Parathyroid adenoma (tissue), 2 donors: ENCODE data around the gene SOX5.
"Not testable (repeated sequence)": the region's sequence is repeated elsewhere in the genome, so short reads cannot be mapped to it uniquely, and the experiment has no call there.

Experiments used
- H2AFZ ChIP-seq: fragments of 300-600 bp; sonication (generic); one replicate; pipeline ENCODE4 v1.7.0; 2017; ENCODE audit warnings: antibody characterized with exemption, mild to moderate bottlenecking
- H3K27ac ChIP-seq: fragments of 300-600 bp; sonication (generic); one replicate; pipeline ENCODE4 v1.7.0; 2017
- H3K27me3 ChIP-seq: fragments of 300-600 bp; sonication (generic); one replicate; pipeline ENCODE4 v1.7.0; 2017; ENCODE audit warnings: low read length; ENCODE audit not compliant: control insufficient read depth, insufficient read depth
- H3K36me3 ChIP-seq: fragments of 300-600 bp; sonication (generic); one replicate; pipeline ENCODE4 v1.7.0; 2017; ENCODE audit warnings: low read length; ENCODE audit not compliant: control insufficient read depth, insufficient read depth
- H3K4me1 ChIP-seq: fragments of 300-600 bp; sonication (generic); one replicate; pipeline ENCODE4 v1.7.0; 2017; ENCODE audit warnings: control low read depth
- H3K4me2 ChIP-seq: fragments of 300-600 bp; sonication (generic); one replicate; pipeline ENCODE4 v1.7.0; 2017; ENCODE audit warnings: low read length
- H3K4me3 ChIP-seq: fragments of 300-600 bp; sonication (generic); one replicate; pipeline ENCODE4 v1.7.0; 2017; ENCODE audit warnings: low read depth, low read length
- H3K79me2 ChIP-seq: fragments of 300-600 bp; sonication (generic); one replicate; pipeline ENCODE4 v1.7.0; 2017; ENCODE audit warnings: control low read depth
- H3K9ac ChIP-seq: fragments of 300-600 bp; sonication (generic); one replicate; pipeline ENCODE4 v1.7.0; 2017; ENCODE audit warnings: mild to moderate bottlenecking
- H3K9me3 ChIP-seq: fragments of 300-600 bp; sonication (generic); one replicate; pipeline ENCODE4 v1.7.0; 2017; ENCODE audit warnings: low read length; ENCODE audit not compliant: control insufficient read depth
- CTCF ChIP-seq: fragments of 300-600 bp; sonication (generic); IDR thresholded peaks from one replicate; pipeline ENCODE4 v1.7.0; 2017; ENCODE audit warnings: antibody characterized with exemption, mild to moderate bottlenecking
- donor health status: primary hyperparathyroidism.

The SOX5 gene

GRCh38 chr12:23505736-23506135 lies 443.7 kb downstream of the SOX5 start:
- H3K4me1 ChIP-seq, H3K36me3 ChIP-seq, H3K4me3 ChIP-seq, H3K4me2 ChIP-seq, H3K27me3 ChIP-seq, H3K27ac ChIP-seq, H2AFZ ChIP-seq, H3K9me3 ChIP-seq, H3K9ac ChIP-seq, H3K79me2 ChIP-seq: not testable (repeated sequence)

GRCh38 chr12:23504641-23505399 lies 444.6 kb downstream of the SOX5 start:
- no peaks in the 10 kb centered on the region for H3K27me3 ChIP-seq
- H3K4me2 ChIP-seq: no peak overlapping the region
- no peak overlapping the region for H2AFZ ChIP-seq
- H3K9me3 ChIP-seq: no peaks in the 10 kb centered on the region
- no peak overlapping the region for H3K27ac ChIP-seq
- H3K9ac ChIP-seq: no peak overlapping the region
- no peaks in the 10 kb centered on the region for H3K36me3 ChIP-seq
- no peak overlapping the region for H3K4me3 ChIP-seq
- H3K4me1 ChIP-seq: no peaks in the 10 kb centered on the region
- no peaks in the 10 kb centered on the region for H3K79me2 ChIP-seq
- no peak for TF ChIP-seq CTCF

GRCh38 chr12:23504043-23504442 lies 445.4 kb downstream of the SOX5 start:
- H3K27me3 ChIP-seq: no peaks in the 10 kb centered on the region
- H3K36me3 ChIP-seq: no peaks in the 10 kb centered on the region
- no peak overlapping the region for H2AFZ ChIP-seq
- H3K79me2 ChIP-seq: no peaks in the 10 kb centered on the region
- H3K4me1 ChIP-seq: no peaks in the 10 kb centered on the region
- no peaks in the 10 kb centered on the region for H3K9me3 ChIP-seq
- no peak overlapping the region for H3K4me3 ChIP-seq
- no peak overlapping the region for H3K4me2 ChIP-seq
- H3K27ac ChIP-seq: no peak overlapping the region
- TF ChIP-seq CTCF: no peak
- H3K9ac ChIP-seq: no peak overlapping the region

GRCh38 chr12:23503544-23503943 lies 445.9 kb downstream of the SOX5 start:
- Histone ChIP-seq H3K36me3 (no peaks in the 10 kb centered on the region), H3K27me3 (no peaks in the 10 kb centered on the region), H2AFZ (no peak overlapping the region)

GRCh38 chr12:23502259-23502658 lies 447.2 kb downstream of the SOX5 start:
- H2AFZ ChIP-seq: no peak overlapping the region
- no peak overlapping the region for H3K4me2 ChIP-seq
- H3K4me1 ChIP-seq: no peaks in the 10 kb centered on the region
- H3K36me3 ChIP-seq: no peaks in the 10 kb centered on the region
- H3K9ac ChIP-seq: no peak overlapping the region
- no peak overlapping the region for H3K4me3 ChIP-seq
- no peak for TF ChIP-seq CTCF
- H3K27ac ChIP-seq: no peak overlapping the region
- no peaks in the 10 kb centered on the region for H3K9me3 ChIP-seq
- H3K27me3 ChIP-seq: no peaks in the 10 kb centered on the region
- H3K79me2 ChIP-seq: no peaks in the 10 kb centered on the region

More at GRCh38 chr12:23503544-23503943, 445.9 kb downstream of the SOX5 start:
- Histone ChIP-seq H3K4me3 (no peak overlapping the region), H3K4me1 (no peaks in the 10 kb centered on the region), H3K79me2 (no peaks in the 10 kb centered on the region), H3K4me2 (no peak overlapping the region), H3K9ac (no peak overlapping the region), H3K27ac (no peak overlapping the region), H3K9me3 (no peaks in the 10 kb centered on the region)
- TF ChIP-seq CTCF: no peak
